ENCODE measurements around the gene SERPINB12. TPM values are rescaled to one million over a fixed set of nuclear protein-coding genes. Genes with fewer than 3 reads are reported as not detected.

The SERPINB12 gene
- total and polyA plus RNA-seq, 2 donors (not counting 3 experiments of a cell fraction or from before 2014, with no cell fraction given): not detected

- H3K9me1 ChIP-seq (replicated peaks; ENCODE audit: control insufficient read depth, extremely low read depth, insufficient read depth, low read length): no peaks in the 10 kb centered on the region
- DNase-seq (ENCODE audit: low read depth, low spot score) (no peak), FAIRE-seq (no peak)
- H3K27ac ChIP-seq (ENCODE audit: insufficient read depth, low read depth, low read length): no peak overlapping the region
- no peak overlapping the region for H3K4me2 ChIP-seq (ENCODE audit: insufficient read depth, low read length)
- dilution Hi-C loops (cut with MboI; ENCODE audit: extremely low pct_ligation_motif_present, low sequenced_read_pairs): no loop called here
- no peak overlapping the region for H3K4me3 ChIP-seq (replicated peaks in 1 of 3; ENCODE audit: insufficient read depth in 1 of 3, low read depth in 1 of 3, low read length in 3 of 3)
- no peaks in the 10 kb centered on the region for H4K20me1 ChIP-seq (replicated peaks; ENCODE audit: control insufficient read depth, extremely low read depth, insufficient read depth, low read length)
- TF ChIP-seq JUN (IDR thresholded peaks at IDR 0.05; ENCODE audit: borderline replicate concordance, insufficient read depth, insufficient read length, low read depth): no peak
- TF ChIP-seq CTCF (IDR thresholded peaks at IDR 0.05; ENCODE audit: extremely low read depth in 1 of 2, insufficient read depth in 1 of 2, low read depth in 1 of 2, low read length in 2 of 2): no peak
- no peak for TF ChIP-seq MAX (IDR thresholded peaks at IDR 0.05; ENCODE audit: insufficient read depth, insufficient read length)
- no peak for TF ChIP-seq MYC (IDR thresholded peaks at IDR 0.05; ENCODE audit: low read depth, low read length)
- no peak for TF ChIP-seq FOS (IDR thresholded peaks at IDR 0.05; ENCODE audit: borderline replicate concordance, insufficient read depth, low read length)
- TF ChIP-seq GATA2 (IDR thresholded peaks at IDR 0.05; ENCODE audit: insufficient read depth, insufficient read length, low read depth, low read length): no peak
- TF ChIP-seq POLR2A (IDR thresholded peaks at IDR 0.05; ENCODE audit: low read depth, low read length): no peak
- no peak for TF ChIP-seq POLR2AphosphoS5 (IDR thresholded peaks at IDR 0.05; ENCODE audit: insufficient read depth, low read depth, low read length)
- TF ChIP-seq EZH2 (IDR thresholded peaks at IDR 0.05; ENCODE audit: borderline replicate concordance, low read depth, low read length, severe bottlenecking): no peak
- no peaks in the 10 kb centered on the region for H3K27me3 ChIP-seq (ENCODE audit: control insufficient read depth in 2 of 2, insufficient read depth in 2 of 2, low read length in 2 of 2)
- no peaks in the 10 kb centered on the region for H3K79me2 ChIP-seq (ENCODE audit: control insufficient read depth, insufficient read depth, low read length)
- no TSS peak for BruUV-seq (replicated peaks)
- no peaks in the 10 kb centered on the region for H3K9me3 ChIP-seq (replicated peaks; ENCODE audit: control insufficient read depth, insufficient read depth, low read length)
- no peaks in the 10 kb centered on the region for H3K4me1 ChIP-seq (ENCODE audit: control insufficient read depth, extremely low read depth, insufficient read depth, low read length)
- H2AFZ ChIP-seq (ENCODE audit: low read depth, low read length): no peak overlapping the region
- intact Hi-C loops (cut with micrococcal nuclease): no loop called here
- ChIA-PET POLR2A (no interaction called here), CTCF (no interaction called here)
- H3K36me3 ChIP-seq (ENCODE audit: control insufficient read depth in 2 of 2, extremely low read depth in 1 of 2, insufficient read depth in 2 of 2, low read length in 2 of 2): no peaks in the 10 kb centered on the region
- no peak overlapping the region for H3K9ac ChIP-seq (replicated peaks; ENCODE audit: extremely low read depth, insufficient read depth, low read length)
Measured at GRCh38 chr18:63551769-63552168, 9.6 kb downstream of the SERPINB12 start.

All from endothelial cell of umbilical vein (primary cell).